Astrocyte (in vitro differentiated cells and primary cell): ENCODE measurements around the gene PTPRD. TPM values are rescaled to one million over a fixed set of nuclear protein-coding genes. Genes with fewer than 3 reads are reported as not detected.

Experiments
- DNase-seq: peaks from one replicate; pipeline ENCODE4 v3.0.0-alpha.2; 2010; ENCODE audit warnings: low read depth
- FAIRE-seq: peaks from 2 replicates; lab custom pipeline; 2011; peaks lifted over from hg19 to GRCh38; lab: Jason Lieb, UNC
- H2AFZ ChIP-seq: 2 replicates; pipeline ENCODE4 v1.6.0; 2012; ENCODE audit warnings: low read depth, low read length, inconsistent platforms
- H3K27ac ChIP-seq: 2 replicates; pipeline ENCODE4 v1.5.1; 2011; ENCODE audit warnings: low read depth, low read length, inconsistent platforms
- H3K27me3 ChIP-seq: 2 replicates; pipeline ENCODE4 v1.6.0; 2011; ENCODE audit warnings: low read length, inconsistent platforms; ENCODE audit not compliant: insufficient read depth
- H3K36me3 ChIP-seq: 2 replicates; pipeline ENCODE4 v1.5.1; 2011; ENCODE audit warnings: low read length, inconsistent platforms; ENCODE audit not compliant: insufficient read depth
- H3K4me1 ChIP-seq: 2 replicates; pipeline ENCODE4 v1.5.1; 2011; ENCODE audit warnings: low read length, inconsistent platforms; ENCODE audit not compliant: insufficient read depth
- H3K4me2 ChIP-seq: 2 replicates; pipeline ENCODE4 v1.6.0; 2012; ENCODE audit warnings: low read length, inconsistent platforms
- H3K4me3 ChIP-seq: 2 replicates; pipeline ENCODE4 v1.5.1; 2011; ENCODE audit warnings: low read depth, mild to moderate bottlenecking, low read length, inconsistent platforms; ENCODE audit not compliant: insufficient read depth
- H3K79me2 ChIP-seq: 2 replicates; pipeline ENCODE4 v1.6.0; 2012; ENCODE audit warnings: mild to moderate bottlenecking, low read length, inconsistent platforms; ENCODE audit not compliant: insufficient read depth
- H3K9ac ChIP-seq: 2 replicates; pipeline ENCODE4 v1.6.0; 2012; ENCODE audit warnings: mild to moderate bottlenecking, low read length, inconsistent platforms
- H3K9me3 ChIP-seq: 2 replicates; pipeline ENCODE4 v1.5.1; 2012; ENCODE audit warnings: low read depth, mild to moderate bottlenecking, low read length, inconsistent platforms; ENCODE audit not compliant: insufficient read depth
- H4K20me1 ChIP-seq: 2 replicates; pipeline ENCODE4 v1.6.0; 2012; ENCODE audit warnings: low read length, inconsistent platforms; ENCODE audit not compliant: insufficient read depth
- H3K27ac Mint-ChIP-seq: one replicate; pipeline ENCODE4 v1.8.0; 2021; ENCODE audit warnings: mild to moderate bottlenecking, mixed read lengths; ENCODE audit not compliant: unreplicated experiment
- H3K27me3 Mint-ChIP-seq: one replicate; pipeline ENCODE4 v1.8.0; 2021; ENCODE audit warnings: low read depth, mixed read lengths; ENCODE audit not compliant: unreplicated experiment
- H3K36me3 Mint-ChIP-seq: one replicate; pipeline ENCODE4 v1.8.0; 2021; ENCODE audit warnings: low read depth, mixed read lengths; ENCODE audit not compliant: unreplicated experiment
- H3K4me1 Mint-ChIP-seq: one replicate; pipeline ENCODE4 v1.8.0; 2021; ENCODE audit warnings: low read depth, mixed read lengths; ENCODE audit not compliant: unreplicated experiment
- H3K4me3 Mint-ChIP-seq: one replicate; pipeline ENCODE4 v1.8.0; 2021; ENCODE audit warnings: mild to moderate bottlenecking, moderate library complexity, mixed read lengths; ENCODE audit not compliant: unreplicated experiment
- H3K9me3 Mint-ChIP-seq: one replicate; pipeline ENCODE4 v1.8.0; 2021; ENCODE audit warnings: mild to moderate bottlenecking, mixed read lengths; ENCODE audit not compliant: unreplicated experiment
- EZH2 ChIP-seq: IDR thresholded peaks from 2 replicates; pipeline ENCODE4 v1.6.1; 2012; ENCODE audit warnings: mild to moderate bottlenecking, low read length, inconsistent platforms; ENCODE audit not compliant: insufficient read depth
- total RNA-seq: library from RNA; stranded (reverse); gene quantifications from 2 replicates; pipeline ENCODE4 v1.2.1, GENCODE V29; 2021
- TF ChIP-seq, protein P1 (sequence below): IDR thresholded peaks from 2 replicates; pipeline ENCODE4 v1.5.1; 2011; ENCODE audit warnings: low read depth, mild to moderate bottlenecking, inconsistent platforms, low read length, moderate library complexity; ENCODE audit not compliant: insufficient read depth

PTPRD gene
- total RNA-seq, 1 donor from 2014 or later: 88.1 TPM

DNA sequence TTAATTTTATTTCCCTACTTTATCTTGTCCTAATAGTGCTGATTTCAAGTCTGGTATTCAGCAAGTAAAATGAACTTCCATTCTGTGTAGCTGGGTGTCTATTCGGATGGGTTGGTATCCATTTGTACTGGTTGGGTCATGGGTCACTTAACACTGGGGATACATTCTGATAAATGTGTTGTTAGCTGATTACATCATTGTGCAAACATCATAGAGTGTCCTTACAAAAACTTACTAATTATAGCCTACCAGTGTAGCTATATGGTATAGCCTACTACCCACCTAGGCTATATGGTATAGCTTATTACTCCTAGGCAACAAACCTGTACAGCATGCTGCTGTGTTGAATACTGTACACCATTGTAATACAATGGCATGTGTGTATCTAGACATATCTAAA is 1439.5 kb downstream of the PTPRD start:
- no peaks in the 10 kb centered on the region for H3K9me3 ChIP-seq
- H3K4me3 Mint-ChIP-seq: no peak overlapping the region
- DNase-seq: no peak
- no peak overlapping the region for H3K4me2 ChIP-seq
- no peak overlapping the region for H3K9ac ChIP-seq
- H3K36me3 ChIP-seq: no peaks in the 10 kb centered on the region
- no peaks in the 10 kb centered on the region for H3K27me3 Mint-ChIP-seq
- no peak overlapping the region for H2AFZ ChIP-seq
- no peak overlapping the region for H3K27ac ChIP-seq
- TF ChIP-seq, protein P1, sequence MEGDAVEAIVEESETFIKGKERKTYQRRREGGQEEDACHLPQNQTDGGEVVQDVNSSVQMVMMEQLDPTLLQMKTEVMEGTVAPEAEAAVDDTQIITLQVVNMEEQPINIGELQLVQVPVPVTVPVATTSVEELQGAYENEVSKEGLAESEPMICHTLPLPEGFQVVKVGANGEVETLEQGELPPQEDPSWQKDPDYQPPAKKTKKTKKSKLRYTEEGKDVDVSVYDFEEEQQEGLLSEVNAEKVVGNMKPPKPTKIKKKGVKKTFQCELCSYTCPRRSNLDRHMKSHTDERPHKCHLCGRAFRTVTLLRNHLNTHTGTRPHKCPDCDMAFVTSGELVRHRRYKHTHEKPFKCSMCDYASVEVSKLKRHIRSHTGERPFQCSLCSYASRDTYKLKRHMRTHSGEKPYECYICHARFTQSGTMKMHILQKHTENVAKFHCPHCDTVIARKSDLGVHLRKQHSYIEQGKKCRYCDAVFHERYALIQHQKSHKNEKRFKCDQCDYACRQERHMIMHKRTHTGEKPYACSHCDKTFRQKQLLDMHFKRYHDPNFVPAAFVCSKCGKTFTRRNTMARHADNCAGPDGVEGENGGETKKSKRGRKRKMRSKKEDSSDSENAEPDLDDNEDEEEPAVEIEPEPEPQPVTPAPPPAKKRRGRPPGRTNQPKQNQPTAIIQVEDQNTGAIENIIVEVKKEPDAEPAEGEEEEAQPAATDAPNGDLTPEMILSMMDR: no peak
- TF ChIP-seq EZH2: no peak
- H3K79me2 ChIP-seq: no peaks in the 10 kb centered on the region
- no peaks in the 10 kb centered on the region for H3K4me1 ChIP-seq
- no peaks in the 10 kb centered on the region for H3K9me3 Mint-ChIP-seq
- no peak overlapping the region for H3K4me3 ChIP-seq
- no peak for FAIRE-seq
- no peak overlapping the region for H3K27ac Mint-ChIP-seq
- H4K20me1 ChIP-seq: no peaks in the 10 kb centered on the region
- no peaks in the 10 kb centered on the region for H3K4me1 Mint-ChIP-seq
- no peaks in the 10 kb centered on the region for H3K27me3 ChIP-seq
- H3K36me3 Mint-ChIP-seq: no peaks in the 10 kb centered on the region

DNA sequence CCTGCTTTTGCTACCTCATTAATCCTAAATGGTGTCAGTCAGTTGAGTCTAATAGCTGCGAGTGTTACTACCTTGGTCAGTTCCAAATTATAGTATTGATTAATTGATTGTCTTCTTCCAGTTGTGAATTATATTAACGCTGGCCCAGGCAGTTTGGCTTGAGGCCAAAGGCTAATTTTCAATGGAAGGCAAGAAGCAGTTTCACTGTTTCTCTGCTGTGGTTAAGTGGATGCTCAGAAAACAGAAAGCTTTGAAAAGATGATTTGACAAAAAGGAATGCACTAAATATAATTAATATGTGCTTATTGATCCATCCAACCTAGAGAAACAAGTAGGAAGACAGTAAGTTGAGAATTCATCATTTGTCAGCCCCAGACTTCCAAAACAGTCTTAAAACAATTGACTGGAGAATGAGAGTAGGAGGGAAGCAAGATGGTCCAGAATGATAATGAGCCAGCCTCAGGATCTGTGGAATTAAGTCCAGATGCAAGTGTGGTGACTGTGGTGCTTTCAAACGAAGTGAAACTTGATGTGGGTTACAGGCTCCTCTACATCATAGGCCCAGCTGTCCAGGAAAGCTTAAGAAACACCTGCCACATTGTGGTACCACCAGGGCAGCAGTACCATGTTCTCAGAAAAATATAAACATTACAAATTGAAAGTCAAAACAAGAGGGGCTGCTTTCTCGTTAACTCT is 1442.2 kb downstream of the PTPRD start:
- Histone ChIP-seq H3K27ac (no peak overlapping the region), H3K36me3 (no peaks in the 10 kb centered on the region), H3K4me1 (no peaks in the 10 kb centered on the region), H4K20me1 (no peaks in the 10 kb centered on the region), H3K79me2 (no peaks in the 10 kb centered on the region), H2AFZ (no peak overlapping the region), H3K4me3 (no peak overlapping the region), H3K27me3 (no peaks in the 10 kb centered on the region), H3K9me3 (no peaks in the 10 kb centered on the region), H3K9ac (no peak overlapping the region), H3K4me2 (no peak overlapping the region)
- no peaks in the 10 kb centered on the region for H3K27me3 Mint-ChIP-seq
- no peak overlapping the region for H3K27ac Mint-ChIP-seq
- FAIRE-seq: no peak
- no peaks in the 10 kb centered on the region for H3K36me3 Mint-ChIP-seq
- H3K9me3 Mint-ChIP-seq: no peaks in the 10 kb centered on the region
- no peak for DNase-seq
- H3K4me3 Mint-ChIP-seq: no peak overlapping the region
- no peak for TF ChIP-seq EZH2
- TF ChIP-seq, protein P1: no peak
- H3K4me1 Mint-ChIP-seq: no peaks in the 10 kb centered on the region

DNA sequence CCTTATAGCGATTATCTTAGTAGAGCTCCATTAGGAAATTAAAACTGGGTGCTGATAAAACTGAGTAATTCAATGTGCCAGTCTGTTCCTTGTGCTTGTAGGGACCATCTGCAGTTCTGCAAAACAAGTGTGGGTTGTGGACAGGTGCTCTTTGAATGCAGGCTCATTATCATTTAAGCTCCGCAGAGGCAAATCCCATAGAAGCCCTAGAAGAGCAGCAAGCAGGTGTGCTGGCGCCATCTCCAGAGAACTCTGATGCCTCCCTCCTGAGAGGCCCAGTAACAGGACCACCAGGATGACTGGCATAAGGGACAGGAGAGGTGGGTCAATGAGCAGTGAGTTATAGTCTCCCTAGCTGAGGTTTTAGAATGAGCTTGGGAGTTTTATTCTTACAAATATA is 1470.8 kb downstream of the PTPRD start:
- no peak overlapping the region for H3K9ac ChIP-seq
- no peaks in the 10 kb centered on the region for H3K27me3 ChIP-seq
- no peaks in the 10 kb centered on the region for H4K20me1 ChIP-seq
- no peaks in the 10 kb centered on the region for H3K9me3 Mint-ChIP-seq
- no peaks in the 10 kb centered on the region for H3K79me2 ChIP-seq
- no peaks in the 10 kb centered on the region for H3K36me3 ChIP-seq
- DNase-seq: no peak
- H3K27me3 Mint-ChIP-seq: no peaks in the 10 kb centered on the region
- H3K4me2 ChIP-seq: no peak overlapping the region
- H2AFZ ChIP-seq: no peak overlapping the region
- no peaks in the 10 kb centered on the region for H3K4me1 ChIP-seq
- H3K4me1 Mint-ChIP-seq: no peaks in the 10 kb centered on the region
- no peak for FAIRE-seq
- TF ChIP-seq, protein P1: no peak
- no peak for TF ChIP-seq EZH2
- H3K4me3 Mint-ChIP-seq: no peak overlapping the region
- H3K4me3 ChIP-seq: no peak overlapping the region
- H3K27ac ChIP-seq: no peak overlapping the region
- H3K36me3 Mint-ChIP-seq: no peaks in the 10 kb centered on the region
- no peaks in the 10 kb centered on the region for H3K9me3 ChIP-seq
- H3K27ac Mint-ChIP-seq: no peak overlapping the region
